Kidney epithelial cell (primary cell): ENCODE measurements around the gene SPIC. TPM values are rescaled to one million over a fixed set of nuclear protein-coding genes. Genes with fewer than 3 reads are reported as not detected.

ENCODE experiments used
- DNase-seq: peaks from one replicate; pipeline ENCODE4 v3.0.0-alpha.2; 2010; ENCODE audit warnings: low read depth
- H3K27me3 ChIP-seq: 2 replicates; pipeline ENCODE4 v1.6.0; 2011; ENCODE audit warnings: low read length; ENCODE audit not compliant: control insufficient read depth, insufficient read depth
- H3K36me3 ChIP-seq: 2 replicates; pipeline ENCODE4 v1.5.1; 2011; ENCODE audit warnings: low read length; ENCODE audit not compliant: control insufficient read depth, insufficient read depth
- H3K4me3 ChIP-seq: 2 replicates; pipeline ENCODE4 v1.5.1; 2011; ENCODE audit warnings: low read depth, mild to moderate bottlenecking, control low read depth, low read length
- CTCF ChIP-seq: IDR thresholded peaks from 2 replicates; pipeline ENCODE4 v1.5.1; 2011; ENCODE audit warnings: mild to moderate bottlenecking, moderate library complexity, low read length, control low read depth, inconsistent platforms; ENCODE audit not compliant: insufficient read depth, poor library complexity, severe bottlenecking
- total RNA-seq: library from RNA; depleted of rRNA; stranded (reverse); fragments of >200 nt; gene quantifications from 2 replicates; pipeline ENCODE4 v1.2.3, GENCODE V29; 2015

Gene SPIC
- total RNA-seq, 1 donor from 2014 or later: not detected

DNA sequence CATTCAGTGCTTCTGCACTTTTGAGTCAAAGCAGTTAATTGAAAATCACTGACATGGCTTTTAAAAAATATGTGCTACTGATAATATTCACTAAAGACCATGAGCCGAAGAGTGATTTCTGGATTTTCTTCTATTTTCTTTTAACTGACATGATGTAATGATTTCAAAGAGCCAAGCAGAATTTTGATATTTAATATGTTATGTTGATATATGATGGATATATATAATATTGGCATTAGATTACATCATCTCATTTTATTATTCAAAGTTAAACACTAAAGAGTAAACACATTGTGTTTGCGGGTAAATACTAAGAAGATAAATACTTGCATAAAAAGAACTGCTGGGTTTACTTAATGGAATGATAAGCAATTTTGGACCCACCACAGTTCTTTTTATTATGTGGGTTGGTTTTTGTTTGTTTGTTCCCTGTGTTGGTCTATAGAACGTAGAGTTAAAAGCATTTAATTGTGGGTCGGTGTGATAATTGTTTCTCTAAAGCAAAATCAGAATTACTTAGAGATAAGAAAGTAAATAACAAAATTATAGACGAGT, 692 bp downstream of the SPIC start:
- TF ChIP-seq CTCF: no peak
- Histone ChIP-seq H3K27me3 (no peaks in the 10 kb centered on the region), H3K4me3 (no peak overlapping the region), H3K36me3 (no peaks in the 10 kb centered on the region)
- DNase-seq: no peak

DNA sequence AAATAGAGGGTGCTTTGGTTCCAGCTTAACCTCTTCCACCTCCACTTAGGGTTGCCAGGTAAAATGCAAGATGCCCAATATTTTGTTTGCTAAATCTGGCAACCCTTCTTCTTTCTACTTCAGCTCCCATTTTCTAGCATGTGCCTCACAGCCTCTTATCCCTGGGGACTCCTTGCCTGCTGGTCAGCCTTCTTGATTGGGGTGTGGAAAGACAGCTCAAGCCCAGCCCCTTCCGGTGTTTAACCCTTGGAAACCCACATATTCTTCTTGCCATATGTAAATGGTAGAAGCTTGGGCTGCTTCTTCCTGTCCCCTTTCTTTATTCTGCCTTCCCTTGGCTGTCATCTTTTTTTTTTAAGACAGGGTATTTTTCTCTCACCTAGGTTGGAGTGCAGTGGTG, 5.7 kb downstream of the SPIC start:
- H3K27me3 ChIP-seq: no peaks in the 10 kb centered on the region
- no peak for TF ChIP-seq CTCF
- no peaks in the 10 kb centered on the region for H3K36me3 ChIP-seq
- H3K4me3 ChIP-seq: no peak overlapping the region
- no peak for DNase-seq

DNA sequence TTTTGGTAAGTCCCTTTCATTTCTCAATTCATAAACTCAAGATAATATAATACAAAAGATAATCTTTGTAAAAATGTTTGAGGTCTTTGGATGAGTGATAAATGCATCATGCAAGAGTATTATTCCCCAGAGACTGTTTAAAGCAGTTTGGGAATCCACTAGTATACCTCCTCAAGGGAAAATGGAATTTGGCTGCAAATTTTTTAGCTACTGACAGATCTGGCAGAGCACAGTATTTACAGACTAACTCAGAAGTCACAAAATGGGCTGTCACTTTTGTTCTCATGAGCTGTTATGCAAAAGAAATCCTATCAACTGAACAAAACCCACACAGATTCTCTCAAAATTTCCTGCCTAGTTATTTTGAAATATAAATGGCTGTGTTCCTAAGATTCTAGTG, 9.9 kb downstream of the SPIC start:
- no peak overlapping the region for H3K4me3 ChIP-seq
- no peaks in the 10 kb centered on the region for H3K27me3 ChIP-seq
- no peak for TF ChIP-seq CTCF
- DNase-seq: no peak
- no peaks in the 10 kb centered on the region for H3K36me3 ChIP-seq

DNA sequence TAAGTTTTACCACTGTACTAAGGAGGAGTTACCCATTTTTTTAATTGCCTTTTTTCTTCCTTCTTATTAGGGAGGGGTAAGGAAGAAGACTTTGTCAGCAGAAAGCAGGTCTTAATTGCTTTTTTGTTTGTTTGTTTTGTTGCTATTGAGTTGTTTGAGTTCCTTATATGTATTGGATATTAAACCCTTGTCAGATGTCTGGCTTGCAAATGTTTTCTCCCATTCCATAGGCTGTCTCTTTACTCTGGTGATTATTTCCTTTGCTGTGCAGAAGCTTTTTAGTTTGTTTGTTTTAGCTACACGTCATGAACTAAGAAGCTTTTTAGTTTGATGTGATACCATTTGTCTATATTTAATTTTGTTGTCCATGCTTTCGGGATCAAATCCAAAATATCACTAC, 13.3 kb downstream of the SPIC start:
- Histone ChIP-seq H3K36me3 (no peaks in the 10 kb centered on the region), H3K27me3 (no peaks in the 10 kb centered on the region)
- no peak for TF ChIP-seq CTCF

GRCh38 chr12:101490286-101490920, 15.3 kb downstream of the SPIC start:
- Histone ChIP-seq H3K4me3 (no peak overlapping the region), H3K36me3 (no peaks in the 10 kb centered on the region), H3K27me3 (no peaks in the 10 kb centered on the region)
- peak; percentile 42 for TF ChIP-seq CTCF
- DNase-seq: no peak

More for the DNA sequence above, 13.3 kb downstream of the SPIC start:
- H3K4me3 ChIP-seq: no peak overlapping the region
- DNase-seq: no peak

DNA sequence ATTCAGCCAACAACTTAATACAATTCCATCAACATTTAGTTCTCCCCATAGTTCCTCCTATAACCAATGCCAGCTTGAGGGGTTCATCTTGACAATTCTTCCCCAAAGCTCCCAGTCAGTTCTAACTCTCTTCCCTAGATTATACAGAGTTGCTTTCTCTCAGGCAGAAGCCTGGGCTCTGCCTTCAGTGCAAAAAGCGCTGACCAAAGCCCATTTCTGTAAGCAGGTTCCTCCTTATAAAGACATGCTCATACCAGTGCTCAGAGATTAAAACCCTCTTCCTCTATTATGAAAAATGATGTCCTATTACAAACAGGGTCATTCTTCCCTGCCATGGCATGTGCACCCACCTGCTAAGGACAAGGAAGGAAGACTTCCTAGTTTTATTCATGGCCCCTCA, 16.2 kb downstream of the SPIC start:
- DNase-seq: no peak
- no peaks in the 10 kb centered on the region for H3K36me3 ChIP-seq
- no peaks in the 10 kb centered on the region for H3K27me3 ChIP-seq
- no peak overlapping the region for H3K4me3 ChIP-seq
- no peak for TF ChIP-seq CTCF
